Measurements from ENCODE around the gene TMEM140.

DNA sequence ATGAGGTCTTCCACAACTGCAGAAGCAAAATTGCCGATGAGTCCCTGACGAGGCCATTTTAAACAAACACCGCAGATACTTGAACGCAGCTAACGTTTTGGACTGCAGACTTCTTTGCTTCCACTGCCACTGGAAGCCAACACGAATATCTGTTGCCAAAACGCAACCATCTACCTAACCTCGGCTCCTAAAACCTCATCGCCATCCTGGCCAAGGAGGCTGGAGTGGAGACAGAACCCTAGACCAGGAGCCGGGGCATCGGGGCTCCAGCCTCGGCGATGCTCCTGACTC lies 63.0 kb downstream of the TMEM140 start:
- TF ChIP-seq, protein P1, sequence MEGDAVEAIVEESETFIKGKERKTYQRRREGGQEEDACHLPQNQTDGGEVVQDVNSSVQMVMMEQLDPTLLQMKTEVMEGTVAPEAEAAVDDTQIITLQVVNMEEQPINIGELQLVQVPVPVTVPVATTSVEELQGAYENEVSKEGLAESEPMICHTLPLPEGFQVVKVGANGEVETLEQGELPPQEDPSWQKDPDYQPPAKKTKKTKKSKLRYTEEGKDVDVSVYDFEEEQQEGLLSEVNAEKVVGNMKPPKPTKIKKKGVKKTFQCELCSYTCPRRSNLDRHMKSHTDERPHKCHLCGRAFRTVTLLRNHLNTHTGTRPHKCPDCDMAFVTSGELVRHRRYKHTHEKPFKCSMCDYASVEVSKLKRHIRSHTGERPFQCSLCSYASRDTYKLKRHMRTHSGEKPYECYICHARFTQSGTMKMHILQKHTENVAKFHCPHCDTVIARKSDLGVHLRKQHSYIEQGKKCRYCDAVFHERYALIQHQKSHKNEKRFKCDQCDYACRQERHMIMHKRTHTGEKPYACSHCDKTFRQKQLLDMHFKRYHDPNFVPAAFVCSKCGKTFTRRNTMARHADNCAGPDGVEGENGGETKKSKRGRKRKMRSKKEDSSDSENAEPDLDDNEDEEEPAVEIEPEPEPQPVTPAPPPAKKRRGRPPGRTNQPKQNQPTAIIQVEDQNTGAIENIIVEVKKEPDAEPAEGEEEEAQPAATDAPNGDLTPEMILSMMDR (optimal IDR thresholded peaks at IDR 0.05 in 1 of 3, IDR thresholded peaks at IDR 0.05 in 1 of 3, conservative IDR thresholded peaks at IDR 0.05 in 1 of 3; ENCODE audit: extremely low read depth in 1 of 3, insufficient read depth in 2 of 3, low read length in 3 of 3) = no peak
- TF ChIP-seq EZH2 (IDR thresholded peaks at IDR 0.05; ENCODE audit: low read length) = no peak
